ENCODE data around the gene SLCO4C1. TPM values are rescaled to one million over a fixed set of nuclear protein-coding genes. Genes with fewer than 3 reads are reported as not detected.

Gene SLCO4C1
- total RNA-seq = 0.21 and 1.9 TPM in 2 replicates

GRCh38 chr5:102296178-102296817 lies at the start of gene SLCO4C1:
Gene SLCO4C1 (minus strand): TSS chr5:102296284. CDS start chr5:102296262, 22 bp downstream.

Other genes starting within 250 kb of the SLCO4C1 start
- gene SLCO6A1, start 202.7 kb upstream of the SLCO4C1 start, total RNA-seq = not detected in 2 replicates

Data from tracheal epithelial cell (primary cell).